GM23248 (cell line): ENCODE results near the gene GDF10.

Source experiments
- EZH2 ChIP-seq: fragments of 200-600 bp; sonication (generic); IDR thresholded peaks from 2 replicates; pipeline ENCODE4 v1.6.1; 2018; ENCODE audit warnings: antibody characterized with exemption, mild to moderate bottlenecking; ENCODE audit not compliant: insufficient read depth, poor library complexity, severe bottlenecking
- EZH2phosphoT487 ChIP-seq: fragments of 200-600 bp; sonication (generic); IDR thresholded peaks from 2 replicates; pipeline ENCODE4 v1.6.1; 2018; ENCODE audit warnings: antibody characterized with exemption, moderate library complexity, mild to moderate bottlenecking, low read depth; ENCODE audit not compliant: insufficient read depth

DNA sequence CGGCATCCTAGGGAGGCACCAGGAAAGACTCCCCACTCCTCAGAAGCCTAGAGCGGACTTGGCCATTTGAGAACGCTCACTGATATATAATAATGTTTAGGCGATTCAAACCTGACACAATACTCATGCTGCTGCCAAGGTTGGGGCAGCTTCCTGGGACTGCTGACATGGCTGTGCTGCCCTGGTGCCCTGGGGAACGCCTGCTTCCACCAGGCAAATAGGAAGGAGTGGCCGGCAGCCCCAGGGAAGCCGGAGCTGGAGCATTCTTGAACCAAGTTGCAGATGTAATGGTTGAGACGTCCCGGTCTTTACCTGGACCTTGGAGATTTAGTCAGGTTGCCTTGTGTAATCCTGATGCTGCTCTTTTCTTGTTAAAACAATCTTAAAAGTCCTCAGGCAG is 8.8 kb downstream of the GDF10 start:
- TF ChIP-seq EZH2, result no peak
- TF ChIP-seq EZH2phosphoT487, result no peak
